CD4-positive, alpha-beta T cell (primary cell): Measurements from ENCODE around the gene MAP3K21. TPM values are rescaled to one million over a fixed set of nuclear protein-coding genes. Genes with fewer than 3 reads are reported as not detected.

Experiments used
- ATAC-seq: fragments of 200-7000 bp; cut with Tn5 transposase; one replicate; pipeline ENCODE4 v1.10.0; 2022; ENCODE audit warnings: mild to moderate bottlenecking; ENCODE audit not compliant: poor library complexity
- CTCF ChIA-PET: fragments of 350-600 bp; sonication (Branson Sonifier 250); formaldehyde crosslinking; loops from one replicate; lab custom pipeline; 2021; ENCODE audit warnings: antibody characterized with exemption, inconsistent platforms; lab: Charles Lee
- POLR2A ChIA-PET: fragments of 350-600 bp; sonication (Branson Sonifier 250); formaldehyde crosslinking; loops from one replicate; lab custom pipeline; 2021; ENCODE audit warnings: antibody characterized with exemption, inconsistent platforms; lab: Charles Lee
- DNase-seq, 14 experiments: peaks; one replicate each; pipeline ENCODE4 v3.0.0-alpha.2; 2013 to 2020; ENCODE audit warnings: mixed read lengths in 2 of 14
- H3K27ac ChIP-seq, 2 donors: one replicate each; pipeline versions ENCODE4 v1.5.1 to v1.7.0; 2013; ENCODE audit warnings: low read length in 2 of 2, low read depth in 1 of 2, mild to moderate bottlenecking in 1 of 2
- H3K27me3 ChIP-seq, 2 experiments: 1 replicate in 1 of 2; 2 replicates in 1 of 2; pipeline versions ENCODE4 v1.6.1 to v1.7.0; 2013; ENCODE audit warnings: low read length in 2 of 2, control low read depth in 1 of 2, mild to moderate bottlenecking in 1 of 2, moderate library complexity in 1 of 2; ENCODE audit not compliant: insufficient read depth in 2 of 2, control insufficient read depth in 1 of 2
- H3K36me3 ChIP-seq: one replicate; pipeline ENCODE4 v1.6.1; 2013; ENCODE audit warnings: low read length, control low read depth; ENCODE audit not compliant: insufficient read depth
- H3K4me1 ChIP-seq: one replicate; pipeline ENCODE4 v1.6.1; 2013; ENCODE audit warnings: low read length, control low read depth; ENCODE audit not compliant: insufficient read depth
- H3K4me3 ChIP-seq: one replicate; pipeline ENCODE4 v1.5.1; 2013; ENCODE audit warnings: mild to moderate bottlenecking, low read length, moderate library complexity
- H3K9me3 ChIP-seq, 2 experiments: 1 replicate in 1 of 2; 2 replicates in 1 of 2; pipeline versions ENCODE4 v1.6.1 to v1.7.0; 2013; ENCODE audit warnings: low read length in 2 of 2, mild to moderate bottlenecking in 2 of 2, control low read depth in 1 of 2, moderate library complexity in 1 of 2; ENCODE audit not compliant: control insufficient read depth in 1 of 2, insufficient read depth in 1 of 2
- H3K27ac Mint-ChIP-seq: one replicate; pipeline ENCODE4 v1.8.0; 2020; ENCODE audit warnings: mixed read lengths
- H3K27me3 Mint-ChIP-seq: one replicate; pipeline ENCODE4 v1.8.0; 2021; ENCODE audit warnings: mixed read lengths
- H3K36me3 Mint-ChIP-seq: one replicate; pipeline ENCODE4 v1.8.0; 2021; ENCODE audit warnings: low read depth, mixed read lengths
- H3K4me1 Mint-ChIP-seq: one replicate; pipeline ENCODE4 v1.8.0; 2021; ENCODE audit warnings: low read depth, mixed read lengths
- H3K4me3 Mint-ChIP-seq: one replicate; pipeline ENCODE4 v1.8.0; 2020; ENCODE audit warnings: mild to moderate bottlenecking, mixed read lengths
- H3K9me3 Mint-ChIP-seq: one replicate; pipeline ENCODE4 v1.8.0; 2020; ENCODE audit warnings: mixed read lengths
- intact Hi-C, 2 experiments: fragments of 100-400 bp; cut with DNase I in 1 of 2; cut with micrococcal nuclease in 1 of 2; formaldehyde crosslinking; loops; one replicate each; pipeline versions ENCODE4 v1.15.1 to v1.9.0; 2023 to 2025; cut with DNase I, micrococcal nuclease
- total RNA-seq, 174 experiments: library from RNA in 2 of 174; stranded (reverse) in 2 of 174; gene quantifications; one replicate each; pipeline ENCODE4 v1.2.3 and lab custom pipeline; 2021 to 2026
- TF ChIP-seq, protein P1 (sequence below): fragments of 200-600 bp; IDR thresholded peaks from one replicate; pipeline ENCODE4 v1.8.0; 2022; ENCODE audit warnings: antibody characterized with exemption, mild to moderate bottlenecking

Gene MAP3K21
- total RNA-seq, 2 experiments from 2014 or later, result 0.95 to 0.99 TPM

DNA sequence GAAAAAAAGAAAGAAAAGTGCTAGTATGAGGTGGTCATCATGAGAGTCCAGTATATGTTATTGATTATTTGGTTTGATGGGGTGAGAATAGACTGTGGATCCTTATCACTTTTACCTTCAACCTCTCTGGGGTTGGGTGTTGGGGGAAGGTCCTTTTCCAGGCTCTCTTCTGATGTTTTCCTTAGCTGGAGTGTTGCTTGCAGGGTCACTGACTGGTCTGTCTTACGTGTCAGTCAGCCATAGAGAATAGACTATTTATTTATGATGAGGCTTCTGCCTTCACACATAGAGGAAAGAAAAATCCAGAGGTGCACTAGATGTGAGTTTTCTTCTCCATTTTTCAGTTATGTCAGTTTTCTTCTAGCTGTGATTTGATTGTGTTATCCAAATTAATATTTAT is 36.5 kb downstream of the MAP3K21 start:
- no peaks in the 10 kb centered on the region for H3K4me1 Mint-ChIP-seq
- H3K36me3 Mint-ChIP-seq, result no peaks in the 10 kb centered on the region
- no peaks in the 10 kb centered on the region for H3K36me3 ChIP-seq
- no peak overlapping the region for H3K4me3 Mint-ChIP-seq
- H3K27ac Mint-ChIP-seq, result no peak overlapping the region
- no peak for DNase-seq
- H3K27me3 Mint-ChIP-seq, result no peaks in the 10 kb centered on the region
- H3K4me3 ChIP-seq, result no peak overlapping the region
- no peak overlapping the region for H3K27ac ChIP-seq
- CTCF ChIA-PET, result no interaction called here
- TF ChIP-seq, protein P1, sequence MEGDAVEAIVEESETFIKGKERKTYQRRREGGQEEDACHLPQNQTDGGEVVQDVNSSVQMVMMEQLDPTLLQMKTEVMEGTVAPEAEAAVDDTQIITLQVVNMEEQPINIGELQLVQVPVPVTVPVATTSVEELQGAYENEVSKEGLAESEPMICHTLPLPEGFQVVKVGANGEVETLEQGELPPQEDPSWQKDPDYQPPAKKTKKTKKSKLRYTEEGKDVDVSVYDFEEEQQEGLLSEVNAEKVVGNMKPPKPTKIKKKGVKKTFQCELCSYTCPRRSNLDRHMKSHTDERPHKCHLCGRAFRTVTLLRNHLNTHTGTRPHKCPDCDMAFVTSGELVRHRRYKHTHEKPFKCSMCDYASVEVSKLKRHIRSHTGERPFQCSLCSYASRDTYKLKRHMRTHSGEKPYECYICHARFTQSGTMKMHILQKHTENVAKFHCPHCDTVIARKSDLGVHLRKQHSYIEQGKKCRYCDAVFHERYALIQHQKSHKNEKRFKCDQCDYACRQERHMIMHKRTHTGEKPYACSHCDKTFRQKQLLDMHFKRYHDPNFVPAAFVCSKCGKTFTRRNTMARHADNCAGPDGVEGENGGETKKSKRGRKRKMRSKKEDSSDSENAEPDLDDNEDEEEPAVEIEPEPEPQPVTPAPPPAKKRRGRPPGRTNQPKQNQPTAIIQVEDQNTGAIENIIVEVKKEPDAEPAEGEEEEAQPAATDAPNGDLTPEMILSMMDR, result no peak
- H3K9me3 Mint-ChIP-seq, result no peaks in the 10 kb centered on the region
- ATAC-seq, result no peak
- POLR2A ChIA-PET, result interaction anchor here (0.7 kb wide), 1 partner anchor 47 kb away, joined by 3 read pairs; no protein-coding TSS in a partner anchor
- no peaks in the 10 kb centered on the region for H3K9me3 ChIP-seq
- H3K27me3 ChIP-seq, result no peaks in the 10 kb centered on the region
- H3K4me1 ChIP-seq, result no peaks in the 10 kb centered on the region
- intact Hi-C loops, result loop anchor here in 1 of 2 experiments (5.0 kb wide), 1 partner anchor 57 kb away; no protein-coding TSS in a partner anchor

DNA sequence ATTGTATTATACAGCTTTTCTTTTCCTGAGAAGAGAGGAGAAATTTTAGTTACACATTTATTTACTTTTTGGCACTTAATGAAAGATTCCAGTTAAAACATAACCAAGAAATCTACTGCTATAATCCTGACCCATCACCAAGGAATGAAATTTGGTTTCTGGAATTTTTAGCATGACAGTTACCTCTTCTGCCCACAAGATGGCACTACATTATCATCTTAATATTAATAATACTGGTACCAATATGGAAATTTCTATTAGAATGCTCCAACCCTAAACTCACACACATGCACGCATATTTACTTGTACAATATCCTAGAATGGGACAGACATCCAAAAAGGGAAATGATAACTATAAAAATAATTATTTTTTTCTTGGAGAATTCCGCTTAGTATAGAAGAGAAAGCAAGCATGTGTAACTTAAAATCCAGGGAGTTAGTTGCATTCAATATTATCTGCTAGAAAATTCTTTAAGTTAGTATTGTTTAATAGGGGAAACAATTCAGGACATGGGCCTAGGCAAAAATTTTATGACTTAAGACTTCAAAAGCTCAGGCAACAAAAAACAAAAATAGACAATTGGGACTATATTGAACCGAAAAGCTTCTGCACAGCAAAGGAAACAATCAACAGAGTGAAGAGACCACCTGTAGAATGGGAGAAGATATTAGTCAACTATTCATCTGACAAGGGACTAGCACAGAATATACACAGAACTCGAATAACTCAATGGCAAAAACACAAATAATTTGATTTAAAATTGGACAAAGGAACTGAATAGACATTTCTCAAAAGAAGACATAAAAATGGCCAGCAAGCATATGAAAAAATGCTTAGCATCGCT is 37.4 kb downstream of the MAP3K21 start:
- Histone ChIP-seq H3K4me1 (no peaks in the 10 kb centered on the region), H3K36me3 (no peaks in the 10 kb centered on the region), H3K9me3 (no peaks in the 10 kb centered on the region), H3K27me3 (no peaks in the 10 kb centered on the region), H3K27ac (no peak overlapping the region), H3K4me3 (no peak overlapping the region)
- H3K27me3 Mint-ChIP-seq, result no peaks in the 10 kb centered on the region
- H3K36me3 Mint-ChIP-seq, result no peaks in the 10 kb centered on the region
- H3K4me1 Mint-ChIP-seq, result no peaks in the 10 kb centered on the region
- no peak overlapping the region for H3K27ac Mint-ChIP-seq
- CTCF ChIA-PET, result no interaction called here
- intact Hi-C loops, result loop anchor here in 1 of 2 experiments (5.0 kb wide), 1 partner anchor 58 kb away; no protein-coding TSS in a partner anchor
- no peak overlapping the region for H3K4me3 Mint-ChIP-seq
- TF ChIP-seq, protein P1, result peak; percentile 65
- DNase-seq (peak in 2 of 14 experiments; percentile 14 to 22), ATAC-seq (no peak)
- POLR2A ChIA-PET, result no interaction called here
- H3K9me3 Mint-ChIP-seq, result no peaks in the 10 kb centered on the region

- CTCF ChIA-PET, result no interaction called here
These were observed 39.1 kb downstream of the MAP3K21 start for GRCh38 chr1:233366575-233366974.

More at GRCh38 chr1:233366575-233366974, 39.1 kb downstream of the MAP3K21 start:
- H3K4me1 ChIP-seq, result no peaks in the 10 kb centered on the region
- TF ChIP-seq, protein P1, result no peak
- no peaks in the 10 kb centered on the region for H3K9me3 ChIP-seq
- no peaks in the 10 kb centered on the region for H3K36me3 ChIP-seq
- H3K4me1 Mint-ChIP-seq, result no peaks in the 10 kb centered on the region
- ATAC-seq, result no peak
- POLR2A ChIA-PET, result no interaction called here
- H3K9me3 Mint-ChIP-seq, result no peaks in the 10 kb centered on the region
- no peaks in the 10 kb centered on the region for H3K27me3 Mint-ChIP-seq
- no peak overlapping the region for H3K27ac ChIP-seq
- intact Hi-C loops, result no loop called here
- no peak overlapping the region for H3K4me3 ChIP-seq
- no peak overlapping the region for H3K4me3 Mint-ChIP-seq
- DNase-seq, result no peak
- no peaks in the 10 kb centered on the region for H3K27me3 ChIP-seq
- H3K36me3 Mint-ChIP-seq, result no peaks in the 10 kb centered on the region
- H3K27ac Mint-ChIP-seq, result no peak overlapping the region
